Activated T-helper 1 cell treated with anti-CD3 and anti-CD28 coated beads, Interleukin-12 subunit alpha, Interleukin-12 subunit beta, Interleukin-2, Interleukin-4 antibody, amounts not matched to agents 30 ng/mL and 10 ng/mL and 1 ng/mL, durations not matched to agents 14 hours and 24 hours and 36 hours (primary cell): ENCODE measurements around the gene AMOTL1. TPM values are rescaled to one million over a fixed set of nuclear protein-coding genes. Genes with fewer than 3 reads are reported as not detected.

ENCODE experiments used
- DNase-seq: peaks from one replicate; pipeline ENCODE4 v3.0.0; 2021; ENCODE audit warnings: low spot score
- H3K27ac Mint-ChIP-seq: one replicate; pipeline ENCODE4 v1.8.0; 2021; ENCODE audit warnings: mild to moderate bottlenecking, mixed read lengths
- H3K27me3 Mint-ChIP-seq: one replicate; pipeline ENCODE4 v1.8.0; 2022; ENCODE audit warnings: mild to moderate bottlenecking, moderate library complexity, mixed read lengths; ENCODE audit not compliant: insufficient read depth
- H3K36me3 Mint-ChIP-seq: one replicate; pipeline ENCODE4 v1.8.0; 2021; ENCODE audit warnings: low read depth, mixed read lengths
- H3K4me1 Mint-ChIP-seq: one replicate; pipeline ENCODE4 v1.8.0; 2021; ENCODE audit warnings: low read depth, mixed read lengths
- H3K4me3 Mint-ChIP-seq: one replicate; pipeline ENCODE4 v1.8.0; 2021; ENCODE audit warnings: mild to moderate bottlenecking, moderate library complexity, mixed read lengths
- H3K9me3 Mint-ChIP-seq: one replicate; pipeline ENCODE4 v1.8.0; 2021; ENCODE audit warnings: mixed read lengths
- intact Hi-C: fragments of 100-400 bp; cut with micrococcal nuclease; formaldehyde crosslinking; loops from one replicate; pipeline ENCODE4 v1.15.1; 2024
- total RNA-seq: library from RNA; stranded (reverse); gene quantifications from 2 replicates; pipeline ENCODE4 v1.2.3, GENCODE V29; 2022

AMOTL1 gene
- total RNA-seq, 1 donor from 2014 or later: 4.9 TPM

DNA sequence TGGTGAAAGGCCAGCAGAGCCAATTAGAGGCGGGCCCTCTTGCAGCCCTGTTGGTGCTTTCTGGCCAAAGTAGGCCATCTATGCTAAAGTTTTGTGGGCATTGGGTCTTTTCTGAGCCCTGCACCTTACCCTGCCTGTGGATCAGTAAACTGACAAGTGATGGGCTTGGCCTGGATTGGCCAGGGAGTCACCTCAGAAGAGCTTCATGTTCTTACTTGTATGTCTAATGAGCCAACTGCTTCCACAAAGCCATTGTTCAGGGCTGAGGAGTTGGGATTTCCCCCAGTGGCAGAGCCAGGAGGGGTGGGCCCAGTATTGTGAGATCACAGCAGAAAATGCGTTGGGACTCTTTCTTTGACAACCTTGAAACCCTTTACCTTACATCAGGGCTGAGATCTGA is 114.8 kb downstream of the AMOTL1 start:
- no peaks in the 10 kb centered on the region for H3K36me3 Mint-ChIP-seq
- no peak overlapping the region for H3K4me3 Mint-ChIP-seq
- H3K27me3 Mint-ChIP-seq: no peaks in the 10 kb centered on the region
- peaks cover 7% of the 10 kb centered on the region for H3K4me1 Mint-ChIP-seq
- intact Hi-C loops: no loop called here
- H3K27ac Mint-ChIP-seq: no peak overlapping the region
- DNase-seq: no peak
- H3K9me3 Mint-ChIP-seq: peaks cover 4% of the 10 kb centered on the region

DNA sequence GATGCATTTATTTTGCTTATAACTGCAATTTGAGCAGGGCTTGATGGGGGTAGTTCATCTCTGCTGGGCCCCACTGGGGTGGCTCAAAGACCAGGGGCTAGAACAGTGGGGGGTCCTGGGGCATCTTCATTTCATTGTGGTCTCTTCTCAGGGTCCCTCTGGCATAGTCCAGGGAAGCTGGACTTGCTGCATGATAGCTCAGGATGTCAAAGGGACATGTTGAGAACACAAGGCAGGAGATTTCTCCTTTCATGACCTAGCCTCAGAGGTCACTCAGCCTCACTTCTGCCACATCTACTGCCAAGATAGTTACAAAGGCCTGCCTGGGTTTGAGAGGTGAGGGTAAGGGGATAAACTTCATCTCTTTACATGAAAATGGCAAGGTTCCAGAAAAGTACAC is 115.7 kb downstream of the AMOTL1 start:
- H3K27ac Mint-ChIP-seq: no peak overlapping the region
- no peaks in the 10 kb centered on the region for H3K27me3 Mint-ChIP-seq
- H3K36me3 Mint-ChIP-seq: no peaks in the 10 kb centered on the region
- peaks cover 6% of the 10 kb centered on the region for H3K4me1 Mint-ChIP-seq
- intact Hi-C loops: no loop called here
- no peak for DNase-seq
- no peak overlapping the region for H3K4me3 Mint-ChIP-seq
- H3K9me3 Mint-ChIP-seq: peaks cover 8% of the 10 kb centered on the region

DNA sequence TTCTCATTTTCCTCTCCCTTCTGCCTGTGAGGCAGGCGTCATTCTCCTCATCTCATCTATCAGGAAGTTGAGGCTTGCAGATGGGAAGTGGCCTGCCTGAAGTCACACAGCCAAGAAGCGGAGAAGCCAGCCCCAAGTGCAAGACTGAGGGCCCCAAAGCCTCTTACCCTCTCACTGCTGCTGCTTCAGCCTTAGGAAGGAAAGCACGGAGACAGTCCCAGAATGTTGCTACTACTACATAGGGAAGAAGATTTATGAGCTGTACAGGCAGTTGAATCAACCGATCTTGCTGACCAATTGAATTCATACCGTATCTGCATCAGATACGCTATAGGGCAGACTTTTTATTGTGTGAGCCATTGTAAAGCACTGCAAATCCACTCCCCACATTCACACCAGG is 116.2 kb downstream of the AMOTL1 start:
- no peaks in the 10 kb centered on the region for H3K36me3 Mint-ChIP-seq
- H3K27me3 Mint-ChIP-seq: no peaks in the 10 kb centered on the region
- DNase-seq: no peak
- H3K9me3 Mint-ChIP-seq: peaks cover 8% of the 10 kb centered on the region
- H3K4me3 Mint-ChIP-seq: no peak overlapping the region
- peaks cover 6% of the 10 kb centered on the region for H3K4me1 Mint-ChIP-seq
- no peak overlapping the region for H3K27ac Mint-ChIP-seq
- intact Hi-C loops: no loop called here

DNA sequence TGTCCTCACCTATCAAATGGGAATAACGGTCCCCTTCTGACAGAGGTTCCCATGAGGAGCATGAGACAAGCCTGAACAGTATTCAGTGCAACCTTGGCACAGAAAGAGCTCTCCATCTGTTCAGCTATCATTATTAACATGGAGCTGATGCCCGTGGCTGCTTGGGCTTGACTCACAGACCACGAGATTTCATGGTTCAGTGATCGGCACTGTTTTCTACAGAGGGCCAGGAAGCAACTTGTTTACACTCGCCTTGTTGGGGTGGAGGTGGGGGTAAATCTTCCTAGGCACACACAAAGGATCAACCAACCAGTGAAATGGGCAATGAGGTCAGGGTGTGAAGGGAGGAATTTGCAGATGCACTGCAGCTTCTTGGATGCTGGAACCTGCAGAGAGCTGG is 117.0 kb downstream of the AMOTL1 start:
- Mint-ChIP-seq H3K27ac (no peak overlapping the region), H3K9me3 (peaks cover 8% of the 10 kb centered on the region), H3K36me3 (no peaks in the 10 kb centered on the region), H3K27me3 (peaks cover 1% of the 10 kb centered on the region), H3K4me1 (peaks cover 6% of the 10 kb centered on the region), H3K4me3 (no peak overlapping the region)
- no peak for DNase-seq
- intact Hi-C loops: no loop called here

- DNase-seq: no peak
- peaks cover 8% of the 10 kb centered on the region for H3K9me3 Mint-ChIP-seq
- H3K4me3 Mint-ChIP-seq: no peak overlapping the region
- no peak overlapping the region for H3K27ac Mint-ChIP-seq
- H3K4me1 Mint-ChIP-seq: peaks cover 6% of the 10 kb centered on the region
- peaks cover 2% of the 10 kb centered on the region for H3K27me3 Mint-ChIP-seq
- H3K36me3 Mint-ChIP-seq: no peaks in the 10 kb centered on the region
- intact Hi-C loops: no loop called here
Observed at GRCh38 chr11:94885581-94885980, 117.4 kb downstream of the AMOTL1 start.

DNA sequence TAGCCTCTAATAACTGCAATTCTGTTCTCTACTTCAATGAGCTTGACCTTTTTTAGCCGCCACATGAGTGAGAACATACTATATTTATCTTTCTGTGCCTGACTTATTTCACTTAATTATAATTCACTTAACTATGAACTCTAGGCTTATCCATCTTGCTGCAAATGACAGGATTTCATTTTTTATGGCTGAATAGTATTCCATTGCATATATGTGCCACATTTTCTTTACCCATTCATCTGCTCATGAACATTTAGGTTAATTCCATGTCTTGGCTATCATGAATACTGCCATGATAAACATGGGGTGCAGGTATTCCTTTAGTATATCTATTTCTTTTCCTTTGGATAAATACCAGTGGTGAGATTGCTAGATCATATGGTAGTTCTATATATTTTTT is 120.0 kb downstream of the AMOTL1 start:
- peaks cover 20% of the 10 kb centered on the region for H3K9me3 Mint-ChIP-seq
- peaks cover 5% of the 10 kb centered on the region for H3K27me3 Mint-ChIP-seq
- no peaks in the 10 kb centered on the region for H3K36me3 Mint-ChIP-seq
- intact Hi-C loops: no loop called here
- no peak overlapping the region for H3K4me3 Mint-ChIP-seq
- peaks cover 6% of the 10 kb centered on the region for H3K4me1 Mint-ChIP-seq
- no peak for DNase-seq
- H3K27ac Mint-ChIP-seq: no peak overlapping the region

DNA sequence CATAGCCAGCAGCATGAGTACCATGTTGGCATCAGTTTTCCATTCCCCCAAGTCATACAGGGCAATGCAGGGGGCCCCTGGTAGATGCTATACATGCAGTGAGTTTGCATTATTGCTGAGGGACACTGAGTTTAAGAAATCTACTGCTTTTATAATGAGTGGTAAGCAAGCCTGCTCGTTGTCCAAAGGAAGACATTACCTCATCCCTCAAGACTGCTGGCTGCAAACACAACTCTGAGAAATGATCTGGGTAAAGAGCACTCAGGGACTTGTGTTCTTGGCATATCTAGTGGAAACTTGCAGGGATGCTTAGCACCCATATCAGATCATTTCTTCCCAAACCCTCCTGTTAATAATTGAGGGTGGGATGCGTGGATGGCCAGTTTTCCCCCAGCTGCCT is 127.3 kb downstream of the AMOTL1 start:
- Mint-ChIP-seq H3K9me3 (peaks cover 17% of the 10 kb centered on the region), H3K27me3 (peaks cover 7% of the 10 kb centered on the region), H3K4me3 (no peak overlapping the region), H3K36me3 (no peaks in the 10 kb centered on the region), H3K4me1 (no peaks in the 10 kb centered on the region), H3K27ac (no peak overlapping the region)
- no peak for DNase-seq
- intact Hi-C loops: no loop called here

DNA sequence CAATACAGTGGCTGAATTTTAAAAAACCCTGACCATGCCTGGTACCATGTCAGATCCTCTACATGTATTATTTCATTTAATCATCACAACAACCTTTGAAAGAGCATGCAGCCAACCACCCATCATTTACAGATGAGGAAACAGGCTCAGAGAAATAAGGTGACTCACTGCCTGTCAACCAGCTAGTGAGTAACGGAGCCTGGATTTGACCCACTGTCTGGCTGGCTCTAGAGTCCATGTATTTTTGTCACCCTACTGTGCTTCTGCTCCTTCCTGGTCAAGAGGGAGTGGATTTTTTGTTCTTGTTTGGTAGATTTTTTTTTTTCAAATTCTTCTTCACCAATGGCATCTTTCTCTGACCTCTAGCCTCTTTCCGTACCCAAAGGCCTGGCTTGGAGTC is 127.8 kb downstream of the AMOTL1 start:
- Mint-ChIP-seq H3K9me3 (peaks cover 17% of the 10 kb centered on the region), H3K36me3 (no peaks in the 10 kb centered on the region), H3K27me3 (peaks cover 3% of the 10 kb centered on the region), H3K4me1 (no peaks in the 10 kb centered on the region), H3K4me3 (no peak overlapping the region), H3K27ac (no peak overlapping the region)
- DNase-seq: no peak
- intact Hi-C loops: loop anchor here (2.0 kb wide), 1 partner anchor 19 kb away; no protein-coding TSS in a partner anchor

GRCh38 chr11:94897330-94897768 is 129.2 kb downstream of the AMOTL1 start:
- Mint-ChIP-seq H3K4me3 (no peak overlapping the region), H3K36me3 (no peaks in the 10 kb centered on the region), H3K27ac (no peak overlapping the region), H3K27me3 (peaks cover 3% of the 10 kb centered on the region), H3K4me1 (no peaks in the 10 kb centered on the region), H3K9me3 (peaks cover 14% of the 10 kb centered on the region)
- no peak for DNase-seq
- intact Hi-C loops: loop anchor here (1.0 to 2.0 kb wide), 4 partner anchors 21 to 378 kb away; no protein-coding TSS in a partner anchor

GRCh38 chr11:94907226-94907625 is 139.1 kb downstream of the AMOTL1 start:
- Mint-ChIP-seq H3K27ac (no peak overlapping the region), H3K4me3 (no peak overlapping the region), H3K9me3 (peaks cover 5% of the 10 kb centered on the region), H3K36me3 (no peaks in the 10 kb centered on the region), H3K27me3 (peaks cover 2% of the 10 kb centered on the region), H3K4me1 (no peaks in the 10 kb centered on the region)
- intact Hi-C loops: no loop called here
- DNase-seq: no peak

GRCh38 chr11:94909371-94909820 is 141.2 kb downstream of the AMOTL1 start:
- no peaks in the 10 kb centered on the region for H3K36me3 Mint-ChIP-seq

GRCh38 chr11:94910270-94910669 is 142.1 kb downstream of the AMOTL1 start:
- intact Hi-C loops: no loop called here
- no peak overlapping the region for H3K4me3 Mint-ChIP-seq
- H3K27ac Mint-ChIP-seq: no peak overlapping the region

More at GRCh38 chr11:94909371-94909820, 141.2 kb downstream of the AMOTL1 start:
- no peaks in the 10 kb centered on the region for H3K4me1 Mint-ChIP-seq
- no peaks in the 10 kb centered on the region for H3K27me3 Mint-ChIP-seq
- H3K4me3 Mint-ChIP-seq: no peak overlapping the region
- no peak overlapping the region for H3K27ac Mint-ChIP-seq
- no peak for DNase-seq
- peaks cover 5% of the 10 kb centered on the region for H3K9me3 Mint-ChIP-seq
- intact Hi-C loops: no loop called here

GRCh38 chr11:94910779-94911178 is 142.6 kb downstream of the AMOTL1 start:
- no peak overlapping the region for H3K4me3 Mint-ChIP-seq

More at GRCh38 chr11:94910270-94910669, 142.1 kb downstream of the AMOTL1 start:
- no peak for DNase-seq
- H3K9me3 Mint-ChIP-seq: no peaks in the 10 kb centered on the region
- H3K36me3 Mint-ChIP-seq: no peaks in the 10 kb centered on the region
- H3K27me3 Mint-ChIP-seq: no peaks in the 10 kb centered on the region
- H3K4me1 Mint-ChIP-seq: no peaks in the 10 kb centered on the region

GRCh38 chr11:94912806-94913205 is 144.7 kb downstream of the AMOTL1 start:
- H3K4me1 Mint-ChIP-seq: no peaks in the 10 kb centered on the region
- intact Hi-C loops: no loop called here
- no peaks in the 10 kb centered on the region for H3K9me3 Mint-ChIP-seq
- H3K27me3 Mint-ChIP-seq: peaks cover 1% of the 10 kb centered on the region
- no peak for DNase-seq
- no peak overlapping the region for H3K27ac Mint-ChIP-seq
- H3K36me3 Mint-ChIP-seq: no peaks in the 10 kb centered on the region
- H3K4me3 Mint-ChIP-seq: no peak overlapping the region

More at GRCh38 chr11:94910779-94911178, 142.6 kb downstream of the AMOTL1 start:
- no peaks in the 10 kb centered on the region for H3K4me1 Mint-ChIP-seq
- H3K27me3 Mint-ChIP-seq: peaks cover 1% of the 10 kb centered on the region
- no peaks in the 10 kb centered on the region for H3K9me3 Mint-ChIP-seq
- DNase-seq: no peak
- intact Hi-C loops: no loop called here
- H3K36me3 Mint-ChIP-seq: no peaks in the 10 kb centered on the region
- no peak overlapping the region for H3K27ac Mint-ChIP-seq
